ENCODE results near the gene NLRP9.

NLRP9 gene

DNA sequence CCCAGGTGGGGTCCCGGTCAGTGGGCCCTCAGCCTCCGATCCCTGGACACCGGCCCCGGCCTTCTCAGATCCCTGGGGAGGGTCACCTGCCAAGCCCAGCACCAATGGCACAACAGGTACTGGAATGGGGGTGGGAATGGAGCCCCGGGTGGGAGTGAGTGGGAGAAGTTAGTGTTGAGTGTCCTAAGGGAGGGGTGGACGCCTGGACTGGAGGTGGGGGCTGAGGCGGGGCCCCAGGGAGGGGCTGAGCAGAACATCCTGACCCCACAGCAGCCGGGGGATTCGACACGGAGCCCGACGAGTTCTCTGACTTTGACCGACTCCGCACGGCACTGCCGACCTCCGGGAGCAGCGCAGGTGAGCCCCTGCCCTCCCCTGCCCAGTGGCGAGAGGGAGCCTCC is 45.5 kb downstream of the NLRP9 start:
- Histone ChIP-seq H3K36me3 (ENCODE audit: control insufficient read depth, low read length) (peaks cover 99% of the 10 kb centered on the region), H3K9me3 (ENCODE audit: control insufficient read depth, insufficient read depth, low read length) (no peaks in the 10 kb centered on the region), H3K4me1 (ENCODE audit: control insufficient read depth, low read length) (no peaks in the 10 kb centered on the region), H4K20me1 (ENCODE audit: control insufficient read depth, insufficient read depth, low read depth, low read length) (0 out of 2 replicates have a peak, but pooled peaks cover 5% of the 10 kb centered on the region), H3F3A (ENCODE audit: control insufficient read depth, insufficient read depth) (no peaks in the 10 kb centered on the region), H3K79me2 (ENCODE audit: control insufficient read depth, low read length) (peaks cover 7% of the 10 kb centered on the region), H3K27ac (ENCODE audit: low read depth, low read length) (no peak overlapping the region), H3K9me2 (replicated peaks; ENCODE audit: control insufficient read depth, low read length) (no peaks in the 10 kb centered on the region), H3K4me3 (ENCODE audit: low read length) (no peak overlapping the region), H3K27me3 (ENCODE audit: control insufficient read depth, low read length) (no peaks in the 10 kb centered on the region), H3K4me2 (ENCODE audit: low read length) (no peak overlapping the region)
- no peak for TF ChIP-seq EZH2phosphoT487 (IDR thresholded peaks at IDR 0.05; ENCODE audit: borderline replicate concordance, low read length)
- TF ChIP-seq, protein P1, sequence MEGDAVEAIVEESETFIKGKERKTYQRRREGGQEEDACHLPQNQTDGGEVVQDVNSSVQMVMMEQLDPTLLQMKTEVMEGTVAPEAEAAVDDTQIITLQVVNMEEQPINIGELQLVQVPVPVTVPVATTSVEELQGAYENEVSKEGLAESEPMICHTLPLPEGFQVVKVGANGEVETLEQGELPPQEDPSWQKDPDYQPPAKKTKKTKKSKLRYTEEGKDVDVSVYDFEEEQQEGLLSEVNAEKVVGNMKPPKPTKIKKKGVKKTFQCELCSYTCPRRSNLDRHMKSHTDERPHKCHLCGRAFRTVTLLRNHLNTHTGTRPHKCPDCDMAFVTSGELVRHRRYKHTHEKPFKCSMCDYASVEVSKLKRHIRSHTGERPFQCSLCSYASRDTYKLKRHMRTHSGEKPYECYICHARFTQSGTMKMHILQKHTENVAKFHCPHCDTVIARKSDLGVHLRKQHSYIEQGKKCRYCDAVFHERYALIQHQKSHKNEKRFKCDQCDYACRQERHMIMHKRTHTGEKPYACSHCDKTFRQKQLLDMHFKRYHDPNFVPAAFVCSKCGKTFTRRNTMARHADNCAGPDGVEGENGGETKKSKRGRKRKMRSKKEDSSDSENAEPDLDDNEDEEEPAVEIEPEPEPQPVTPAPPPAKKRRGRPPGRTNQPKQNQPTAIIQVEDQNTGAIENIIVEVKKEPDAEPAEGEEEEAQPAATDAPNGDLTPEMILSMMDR (IDR thresholded peaks at IDR 0.05; ENCODE audit: low read depth, low read length, poor library complexity, severe bottlenecking) = no peak

DNA sequence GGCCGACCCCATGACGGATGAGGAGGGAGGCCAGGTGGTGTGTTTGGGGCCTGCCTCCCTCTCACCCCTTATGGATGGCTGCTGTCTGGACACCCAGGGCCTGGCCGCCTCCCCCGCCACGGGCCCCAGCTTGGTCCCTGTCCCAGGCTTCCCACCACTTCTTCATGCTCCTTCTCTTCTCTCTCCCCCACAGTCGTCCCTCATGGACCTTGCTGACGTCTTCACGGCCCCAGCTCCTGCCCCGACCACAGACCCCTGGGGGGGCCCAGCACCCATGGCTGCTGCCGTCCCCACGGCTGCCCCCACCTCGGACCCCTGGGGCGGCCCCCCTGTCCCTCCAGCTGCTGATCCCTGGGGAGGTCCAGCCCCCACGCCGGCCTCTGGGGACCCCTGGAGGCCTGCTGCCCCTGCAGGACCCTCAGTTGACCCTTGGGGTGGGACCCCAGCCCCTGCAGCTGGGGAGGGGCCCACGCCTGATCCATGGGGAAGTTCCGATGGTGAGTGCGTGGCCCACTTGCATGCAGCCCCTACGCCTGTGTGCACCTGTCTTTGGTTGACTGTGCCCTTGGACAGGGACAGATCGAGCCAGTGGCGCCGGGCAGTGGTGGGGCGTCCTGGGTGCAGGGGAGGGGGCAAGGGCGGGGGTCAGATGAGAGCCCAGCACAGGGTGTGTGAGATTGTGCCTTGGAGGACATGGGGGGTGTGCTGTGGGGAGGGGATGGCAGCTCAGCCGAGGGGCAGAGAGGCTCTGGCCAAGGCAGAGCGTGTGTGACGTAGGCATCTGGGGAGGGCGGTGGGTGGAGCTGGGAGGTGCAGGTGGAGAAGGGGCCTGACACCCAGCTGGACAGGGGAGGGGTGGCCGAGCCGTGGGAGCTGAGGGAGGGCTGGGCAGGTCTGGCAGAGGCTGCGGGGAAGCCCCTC is 46.4 kb downstream of the NLRP9 start:
- Histone ChIP-seq H3K4me2 (ENCODE audit: low read length) (no peak overlapping the region), H3K9me3 (ENCODE audit: control insufficient read depth, insufficient read depth, low read length) (no peaks in the 10 kb centered on the region), H3K4me1 (ENCODE audit: control insufficient read depth, low read length) (no peaks in the 10 kb centered on the region), H3K9me2 (replicated peaks; ENCODE audit: control insufficient read depth, low read length) (no peaks in the 10 kb centered on the region), H3F3A (ENCODE audit: control insufficient read depth, insufficient read depth) (no peaks in the 10 kb centered on the region), H4K20me1 (ENCODE audit: control insufficient read depth, insufficient read depth, low read depth, low read length) (0 out of 2 replicates have a peak, but pooled peaks cover 5% of the 10 kb centered on the region), H3K4me3 (ENCODE audit: low read length) (no peak overlapping the region), H3K27me3 (ENCODE audit: control insufficient read depth, low read length) (no peaks in the 10 kb centered on the region), H3K27ac (ENCODE audit: low read depth, low read length) (no peak overlapping the region), H3K36me3 (ENCODE audit: control insufficient read depth, low read length) (peaks cover 97% of the 10 kb centered on the region), H3K79me2 (ENCODE audit: control insufficient read depth, low read length) (peaks cover 16% of the 10 kb centered on the region)
- no peak for TF ChIP-seq EZH2phosphoT487 (IDR thresholded peaks at IDR 0.05; ENCODE audit: borderline replicate concordance, low read length)
- TF ChIP-seq, protein P1 (IDR thresholded peaks at IDR 0.05; ENCODE audit: low read depth, low read length, poor library complexity, severe bottlenecking) = no peak

DNA sequence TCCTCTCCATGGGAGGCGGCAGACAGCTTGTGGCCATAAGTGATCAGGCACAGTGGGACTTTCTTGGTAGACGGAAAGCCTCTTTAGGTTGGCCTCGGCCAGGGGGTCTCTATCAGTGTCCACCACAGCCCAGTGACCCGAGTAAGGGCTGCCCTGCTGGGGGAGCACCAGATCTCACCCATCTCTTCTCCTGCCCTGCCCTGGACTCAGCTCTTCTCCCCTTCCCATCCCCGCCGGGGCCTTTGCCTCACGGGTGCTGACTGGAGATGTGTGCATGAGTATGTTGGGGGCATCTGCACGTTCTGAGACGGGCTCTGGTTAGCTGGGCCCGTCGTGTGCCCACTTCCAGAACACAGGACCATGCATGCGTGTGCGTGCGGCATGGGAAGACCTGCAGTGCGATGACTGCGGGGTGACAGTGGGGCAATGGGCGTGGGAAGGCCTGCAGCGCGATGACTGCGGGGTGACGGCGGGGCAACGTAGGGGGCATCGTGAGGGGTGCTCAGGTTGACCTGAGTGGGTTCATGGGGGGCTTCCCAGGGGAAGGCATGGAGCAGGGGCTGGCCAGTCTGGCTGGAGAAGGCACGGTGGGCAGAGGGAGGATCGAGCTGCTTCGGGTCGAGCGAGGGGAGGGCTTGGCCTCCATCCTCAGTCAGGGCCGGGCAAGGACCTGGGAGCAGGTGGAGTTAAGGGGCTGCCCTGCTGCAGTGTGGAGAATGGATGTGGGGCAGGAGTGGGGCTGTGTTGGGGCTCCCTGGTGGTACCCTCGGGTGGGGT is 47.2 kb downstream of the NLRP9 start:
- Histone ChIP-seq H4K20me1 (ENCODE audit: control insufficient read depth, insufficient read depth, low read depth, low read length) (0 out of 2 replicates have a peak, but pooled peaks cover 5% of the 10 kb centered on the region), H3K9me3 (ENCODE audit: control insufficient read depth, insufficient read depth, low read length) (no peaks in the 10 kb centered on the region), H3K4me3 (ENCODE audit: low read length) (no peak overlapping the region), H3K79me2 (ENCODE audit: control insufficient read depth, low read length) (peaks cover 25% of the 10 kb centered on the region), H3K9me2 (replicated peaks; ENCODE audit: control insufficient read depth, low read length) (no peaks in the 10 kb centered on the region), H3K27me3 (ENCODE audit: control insufficient read depth, low read length) (no peaks in the 10 kb centered on the region), H3K4me1 (ENCODE audit: control insufficient read depth, low read length) (no peaks in the 10 kb centered on the region), H3K27ac (ENCODE audit: low read depth, low read length) (no peak overlapping the region), H3F3A (ENCODE audit: control insufficient read depth, insufficient read depth) (no peaks in the 10 kb centered on the region), H3K4me2 (ENCODE audit: low read length) (no peak overlapping the region), H3K36me3 (ENCODE audit: control insufficient read depth, low read length) (peaks cover 97% of the 10 kb centered on the region)
- TF ChIP-seq, protein P1 (IDR thresholded peaks at IDR 0.05; ENCODE audit: low read depth, low read length, poor library complexity, severe bottlenecking) = no peak
- no peak for TF ChIP-seq EZH2phosphoT487 (IDR thresholded peaks at IDR 0.05; ENCODE audit: borderline replicate concordance, low read length)
